H9 (cell line): ENCODE measurements around the gene THBS1. TPM values are rescaled to one million over a fixed set of nuclear protein-coding genes. Genes with fewer than 3 reads are reported as not detected.

Experiments
- DNase-seq: peaks from one replicate; pipeline ENCODE4 v3.0.0-alpha.2; 2017
- H2AFZ ChIP-seq: one replicate; pipeline ENCODE4 v1.6.1; 2013; ENCODE audit warnings: mild to moderate bottlenecking, low read length, control low read depth, moderate library complexity
- H2AK5ac ChIP-seq: 2 replicates; pipeline ENCODE4 v1.6.1; 2013; ENCODE audit warnings: low read length, control low read depth, mixed read lengths; ENCODE audit not compliant: insufficient read length
- H2BK120ac ChIP-seq: one replicate; pipeline ENCODE4 v1.6.1; 2013; ENCODE audit warnings: low read depth, mild to moderate bottlenecking, low read length, control low read depth, inconsistent platforms; ENCODE audit not compliant: poor library complexity, severe bottlenecking
- H2BK12ac ChIP-seq: 2 replicates; pipeline ENCODE4 v1.6.1; 2013; ENCODE audit warnings: low read length, control low read depth, mixed read lengths, low read depth; ENCODE audit not compliant: insufficient read length
- H2BK15ac ChIP-seq: 2 replicates; pipeline ENCODE4 v1.6.1; 2013; ENCODE audit warnings: low read depth, low read length, control low read depth
- H2BK20ac ChIP-seq: one replicate; pipeline ENCODE4 v1.6.1; 2013; ENCODE audit warnings: low read depth, mild to moderate bottlenecking, low read length, control low read depth, inconsistent platforms; ENCODE audit not compliant: poor library complexity, severe bottlenecking
- H2BK5ac ChIP-seq: 2 replicates; pipeline ENCODE4 v1.6.1; 2013; ENCODE audit warnings: low read length, control low read depth, mixed read lengths; ENCODE audit not compliant: insufficient read length
- H3K14ac ChIP-seq: 2 replicates; pipeline ENCODE4 v1.6.1; 2013; ENCODE audit warnings: low read length, control low read depth; ENCODE audit not compliant: insufficient read depth
- H3K18ac ChIP-seq: 2 replicates; pipeline ENCODE4 v1.6.1; 2013; ENCODE audit warnings: low read depth, mild to moderate bottlenecking, mixed read lengths, low read length, control low read depth; ENCODE audit not compliant: insufficient read length
- H3K23ac ChIP-seq: 2 replicates; pipeline ENCODE4 v1.6.1; 2013; ENCODE audit warnings: low read length, control low read depth, mixed read lengths, low read depth; ENCODE audit not compliant: insufficient read length
- H3K23me2 ChIP-seq: 2 replicates; pipeline ENCODE4 v1.6.1; 2013; ENCODE audit warnings: low read depth, mild to moderate bottlenecking, mixed read lengths, low read length, control low read depth; ENCODE audit not compliant: insufficient read length, poor library complexity, severe bottlenecking
- H3K27ac ChIP-seq: 2 replicates; pipeline ENCODE4 v1.5.1; 2013; ENCODE audit warnings: low read length, control low read depth, mixed read lengths, low read depth; ENCODE audit not compliant: insufficient read length
- H3K27me3 ChIP-seq: 2 replicates; pipeline ENCODE4 v1.6.1; 2013; ENCODE audit warnings: low read length, control low read depth, inconsistent platforms; ENCODE audit not compliant: insufficient read depth
- H3K4ac ChIP-seq: 2 replicates; pipeline ENCODE4 v1.6.1; 2013; ENCODE audit warnings: low read depth, mild to moderate bottlenecking, control low read depth, inconsistent platforms, low read length, moderate library complexity
- H3K4me1 ChIP-seq: 2 replicates; pipeline ENCODE4 v1.6.1; 2013; ENCODE audit warnings: low read length, control low read depth, inconsistent platforms; ENCODE audit not compliant: insufficient read depth
- H3K4me2 ChIP-seq: 2 replicates; pipeline ENCODE4 v1.6.1; 2013; ENCODE audit warnings: low read length, control low read depth, mixed read lengths; ENCODE audit not compliant: insufficient read length, insufficient read depth
- H3K56ac ChIP-seq: 2 replicates; pipeline ENCODE4 v1.6.1; 2013; ENCODE audit warnings: low read depth, mild to moderate bottlenecking, mixed read lengths, low read length, control low read depth; ENCODE audit not compliant: insufficient read length
- H3K79me1 ChIP-seq: 2 replicates; pipeline ENCODE4 v1.6.1; 2013; ENCODE audit warnings: low read depth, mild to moderate bottlenecking, moderate library complexity, low read length, control low read depth, inconsistent platforms; ENCODE audit not compliant: insufficient read depth, poor library complexity, severe bottlenecking
- H3K79me2 ChIP-seq: 2 replicates; pipeline ENCODE4 v1.6.1; 2013; ENCODE audit warnings: low read length, control low read depth, inconsistent platforms; ENCODE audit not compliant: insufficient read depth
- H3K9ac ChIP-seq: 2 replicates; pipeline ENCODE4 v1.6.1; 2013; ENCODE audit warnings: low read length, control low read depth, mixed read lengths; ENCODE audit not compliant: insufficient read length; ENCODE audit errors: extremely low read depth
- H3K9me3 ChIP-seq: one replicate; pipeline ENCODE4 v1.6.1; 2013; ENCODE audit warnings: low read depth, low read length, inconsistent platforms; ENCODE audit not compliant: control insufficient read depth
- H3T11ph ChIP-seq: one replicate; pipeline ENCODE4 v1.6.1; 2013; ENCODE audit warnings: mild to moderate bottlenecking, low read length, control low read depth, inconsistent platforms
- H4K20me1 ChIP-seq: one replicate; pipeline ENCODE4 v1.6.1; 2013; ENCODE audit not compliant: control insufficient read depth, insufficient read length, insufficient read depth
- H4K5ac ChIP-seq: 2 replicates; pipeline ENCODE4 v1.6.1; 2013; ENCODE audit warnings: low read depth, mild to moderate bottlenecking, mixed read lengths, low read length, control low read depth; ENCODE audit not compliant: insufficient read length
- H4K8ac ChIP-seq: replicated peaks from 2 replicates; pipeline ENCODE4 v1.6.1; 2013; ENCODE audit warnings: low read length, control low read depth, mixed read lengths, low read depth; ENCODE audit not compliant: insufficient read length
- H4K91ac ChIP-seq: 2 replicates; pipeline ENCODE4 v1.6.1; 2013; ENCODE audit warnings: low read depth, mild to moderate bottlenecking, moderate library complexity, mixed read lengths, low read length, control low read depth; ENCODE audit not compliant: insufficient read length
- H3K27ac Mint-ChIP-seq, 3 experiments: 2 replicates in 2 of 3; 3 replicates in 1 of 3; pipeline ENCODE4 v1.8.0; 2020 to 2021; ENCODE audit warnings: mixed read lengths in 3 of 3, mild to moderate bottlenecking in 1 of 3, moderate library complexity in 1 of 3
- H3K27me3 Mint-ChIP-seq: 2 replicates; pipeline ENCODE4 v1.8.0; 2021; ENCODE audit warnings: low read depth, mild to moderate bottlenecking, moderate library complexity, mixed read lengths
- H3K36me3 Mint-ChIP-seq, 3 experiments: 2 replicates in 2 of 3; 3 replicates in 1 of 3; pipeline ENCODE4 v1.8.0; 2020 to 2021; ENCODE audit warnings: low read depth in 3 of 3, mixed read lengths in 3 of 3; ENCODE audit not compliant: insufficient read depth in 1 of 3
- H3K4me1 Mint-ChIP-seq, 2 experiments: 2 replicates each; pipeline ENCODE4 v1.8.0; 2020; ENCODE audit warnings: mixed read lengths in 2 of 2
- H3K4me3 Mint-ChIP-seq, 2 experiments: 2 replicates in 1 of 2; 3 replicates in 1 of 2; pipeline ENCODE4 v1.8.0; 2020 to 2021; ENCODE audit warnings: mild to moderate bottlenecking in 2 of 2, mixed read lengths in 2 of 2, moderate library complexity in 1 of 2
- H3K9me3 Mint-ChIP-seq, 2 experiments: 2 replicates in 1 of 2; 3 replicates in 1 of 2; pipeline ENCODE4 v1.8.0; 2020; ENCODE audit warnings: mild to moderate bottlenecking in 2 of 2, mixed read lengths in 2 of 2, moderate library complexity in 1 of 2
- WGBS: extraction: QIAGEN DNeasy Blood & Tissue Kit; methylation state at CpG from one replicate; pipeline ENCODE4 v1.1.7; 2013; ENCODE audit warnings: missing lambda C conversion rate, low lambda C conversion rate, mixed read lengths; ENCODE audit not compliant: insufficient read length; ENCODE audit errors: extremely low coverage; 5-methylcytosine and 5-hydroxymethylcytosine counted together
- total RNA-seq: library from RNA; stranded (reverse); gene quantifications from 2 replicates; pipeline ENCODE4 v1.2.1, GENCODE V29; 2021
- TF ChIP-seq, protein P1 (sequence below): fragments of 200-600 bp; sonication (generic); conservative IDR thresholded peaks from 3 replicates; pipeline ENCODE4 v1.8.0; 2021; ENCODE audit warnings: antibody characterized with exemption, mild to moderate bottlenecking

Gene THBS1
- total RNA-seq, 1 experiment from 2014 or later: 72.1 TPM

GRCh38 chr15:39602143-39602542 is 21.3 kb downstream of the THBS1 start:
- H3K36me3 Mint-ChIP-seq: peaks cover 0 to 1% (median 0%) of the 10 kb centered on the region in 3 experiments; a peak in 1 of 7 replicates
- no CpG with 5 or more reads among the region's 5 CpGs for WGBS
- no peaks in the 10 kb centered on the region for H3K9me3 Mint-ChIP-seq

More at GRCh38 chr15:39602143-39602542, 21.3 kb downstream of the THBS1 start:
- Histone ChIP-seq H3K9ac (no peak overlapping the region), H3K79me1 (no peaks in the 10 kb centered on the region), H3K27me3 (no peaks in the 10 kb centered on the region), H3K4me2 (no peak overlapping the region), H4K8ac (no peak overlapping the region), H4K20me1 (no peaks in the 10 kb centered on the region), H3K14ac (no peak overlapping the region), H3K9me3 (no peaks in the 10 kb centered on the region), H2BK12ac (no peak overlapping the region), H4K5ac (no peak overlapping the region), H3K23me2 (no peaks in the 10 kb centered on the region), H2BK5ac (no peak overlapping the region), H2BK120ac (no peak overlapping the region), H3K27ac (no peak overlapping the region), H3T11ph (no peak overlapping the region), H3K79me2 (no peaks in the 10 kb centered on the region), H2BK20ac (no peak overlapping the region), H3K56ac (no peak overlapping the region), H4K91ac (no peak overlapping the region), H3K4ac (no peak overlapping the region), H2BK15ac (no peak overlapping the region), H3K23ac (no peak overlapping the region), H3K4me1 (no peaks in the 10 kb centered on the region), H2AK5ac (no peak overlapping the region), H3K18ac (no peak overlapping the region), H2AFZ (no peak overlapping the region)
- DNase-seq: peak; percentile 50
- Mint-ChIP-seq H3K27ac (no peak overlapping the region), H3K27me3 (no peaks in the 10 kb centered on the region), H3K4me3 (no peak overlapping the region), H3K4me1 (no peaks in the 10 kb centered on the region)
- TF ChIP-seq, protein P1, sequence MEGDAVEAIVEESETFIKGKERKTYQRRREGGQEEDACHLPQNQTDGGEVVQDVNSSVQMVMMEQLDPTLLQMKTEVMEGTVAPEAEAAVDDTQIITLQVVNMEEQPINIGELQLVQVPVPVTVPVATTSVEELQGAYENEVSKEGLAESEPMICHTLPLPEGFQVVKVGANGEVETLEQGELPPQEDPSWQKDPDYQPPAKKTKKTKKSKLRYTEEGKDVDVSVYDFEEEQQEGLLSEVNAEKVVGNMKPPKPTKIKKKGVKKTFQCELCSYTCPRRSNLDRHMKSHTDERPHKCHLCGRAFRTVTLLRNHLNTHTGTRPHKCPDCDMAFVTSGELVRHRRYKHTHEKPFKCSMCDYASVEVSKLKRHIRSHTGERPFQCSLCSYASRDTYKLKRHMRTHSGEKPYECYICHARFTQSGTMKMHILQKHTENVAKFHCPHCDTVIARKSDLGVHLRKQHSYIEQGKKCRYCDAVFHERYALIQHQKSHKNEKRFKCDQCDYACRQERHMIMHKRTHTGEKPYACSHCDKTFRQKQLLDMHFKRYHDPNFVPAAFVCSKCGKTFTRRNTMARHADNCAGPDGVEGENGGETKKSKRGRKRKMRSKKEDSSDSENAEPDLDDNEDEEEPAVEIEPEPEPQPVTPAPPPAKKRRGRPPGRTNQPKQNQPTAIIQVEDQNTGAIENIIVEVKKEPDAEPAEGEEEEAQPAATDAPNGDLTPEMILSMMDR: peak; percentile 73
